Ovary (tissue), 10 donors: ENCODE results near the gene PDE6H. TPM values are rescaled to one million over a fixed set of nuclear protein-coding genes. Genes with fewer than 3 reads are reported as not detected.

Experiments
- DNase-seq, 5 donors: peaks; one replicate each; pipeline ENCODE4 v3.0.0-alpha.2; 2019 to 2020
- H3K27ac ChIP-seq, 2 donors: fragments of 200-600 bp; one replicate each; pipeline versions ENCODE4 v1.5.1 to v1.8.0; 2019 to 2022
- H3K27me3 ChIP-seq: fragments of 200-600 bp; one replicate; pipeline ENCODE4 v1.8.0; 2022
- H3K36me3 ChIP-seq: fragments of 200-600 bp; sonication (generic); one replicate; pipeline ENCODE4 v1.5.1; 2019
- H3K4me1 ChIP-seq: one replicate; pipeline ENCODE4 v1.8.1; 2013; ENCODE audit warnings: mild to moderate bottlenecking, moderate library complexity; ENCODE audit not compliant: insufficient read depth
- H3K4me3 ChIP-seq: fragments of 200-600 bp; sonication (generic); one replicate; pipeline ENCODE4 v1.5.1; 2017
- H3K9me3 ChIP-seq, 2 donors: fragments of 200-600 bp in 1 of 2; sonication (generic) in 1 of 2; one replicate each; pipeline versions ENCODE4 v1.5.1 to v1.8.1; 2013 to 2019; ENCODE audit warnings: mild to moderate bottlenecking in 1 of 2, moderate library complexity in 1 of 2
- CTCF ChIP-seq, 3 donors: fragments of 450-650 bp in 2 of 3; fragments of 200-600 bp in 1 of 3; IDR thresholded peaks; one replicate each; pipeline versions ENCODE4 v1.5.1 to v1.8.0; 2016 to 2022; ENCODE audit warnings: antibody characterized with exemption in 3 of 3, mild to moderate bottlenecking in 1 of 3
- EP300 ChIP-seq: sonication (generic); formaldehyde crosslinking; IDR thresholded peaks from one replicate; pipeline ENCODE4 v1.6.1; 2017; ENCODE audit warnings: antibody characterized with exemption
- POLR2A ChIP-seq: fragments of 450-650 bp; IDR thresholded peaks from one replicate; pipeline ENCODE4 v1.6.1; 2017; ENCODE audit warnings: antibody characterized with exemption, mild to moderate bottlenecking, moderate library complexity
- WGBS, 3 donors: extraction: QIAGEN DNeasy Blood & Tissue Kit in 1 of 3; methylation state at CpG; one replicate each; pipeline versions ENCODE4 v1.1.5 to v1.1.7; 2013 to 2017; 5-methylcytosine and 5-hydroxymethylcytosine counted together
- intact Hi-C, 4 donors: fragments of 100-400 bp; cut with DNase I; formaldehyde crosslinking; loops; one replicate each; pipeline versions ENCODE4 v1.11.0 to v1.15.1; 2022 to 2023
- long read RNA-seq, 3 donors: library from polyadenylated mRNA in 2 of 3; unstranded in 2 of 3; transcript quantifications; one replicate each; pipeline ENCODE4 v2.0.0 and lab custom pipeline, GENCODE V29; 2021 to 2026
- polyA plus RNA-seq, 2 donors: library from polyadenylated mRNA; stranded (reverse); fragments of 200-250 nt in 1 of 2; fragments of 350-450 nt in 1 of 2; fragmentation: Illumina TruSeq in 1 of 2; extraction: RNeasy Lipid Tissue Mini Kit (QIAGEN cat#74804) in 1 of 2; gene quantifications; one replicate each; pipeline ENCODE4 v1.2.3, GENCODE V29; 2013 to 2014
- total RNA-seq, 7 donors: library from RNA; depleted of rRNA in 2 of 7; stranded (reverse); fragments of >200 nt in 2 of 7; fragmentation: NEBNext Ultra II Directional in 3 of 7; extraction: Animal tissue kit (Norgen Biotek cat#: 25700) in 3 of 7; gene quantifications; one replicate each; pipeline versions ENCODE4 v1.1.0 to v1.2.4, GENCODE V29; 2016 to 2023
- donor health status: DM: no; HTN: no; CAD: no; lungs with moderate emphysema.
- donor health status: DM: no; HTN: no; CAD: no.
- donor health status: Bipolar disorder and iron deficiency.
- donor health status: DM: yes; HTN: yes; CAD: no.
- donor health status: DM: no; HTN: no; CAD: no.
- donor health status: DM: yes; HTN: yes; CAD: no.

PDE6H gene
- total RNA-seq (not detected), polyA plus RNA-seq (not detected)
- long read RNA-seq, donor 1 = 0 reads
- long read RNA-seq, donor 2 = 0 reads
- long read RNA-seq, donor 3 = 0 reads

DNA sequence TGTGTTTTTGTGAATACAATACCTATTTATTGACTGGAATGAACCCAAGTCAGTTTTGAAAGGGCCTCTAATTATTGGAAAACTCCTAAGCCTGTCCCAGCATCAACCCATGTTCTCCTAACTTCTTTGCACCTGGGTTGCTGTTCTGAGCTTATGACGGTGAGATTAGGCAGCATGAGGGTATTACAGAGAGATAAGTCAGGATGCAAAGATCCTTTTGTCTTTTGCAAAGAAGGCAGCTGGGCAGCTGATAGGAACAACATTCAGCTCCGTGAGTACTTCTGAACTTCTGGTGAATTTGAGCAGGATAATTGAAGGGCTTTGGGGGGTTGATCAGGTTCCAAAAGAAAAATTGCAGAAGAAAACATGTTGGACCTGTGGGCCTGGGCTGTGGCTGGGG, at the start of gene PDE6H:
TSS of gene PDE6H (plus strand) at position 227 of the 400 bp plus-strand sequence. CDS start 4,971 bp downstream, outside the sequence.
- no peaks in the 10 kb centered on the region for H3K4me1 ChIP-seq
- WGBS, 3 donors = 63 to 76% (median 71%) methylated on average over 2 of the region's 2 CpGs

DNA sequence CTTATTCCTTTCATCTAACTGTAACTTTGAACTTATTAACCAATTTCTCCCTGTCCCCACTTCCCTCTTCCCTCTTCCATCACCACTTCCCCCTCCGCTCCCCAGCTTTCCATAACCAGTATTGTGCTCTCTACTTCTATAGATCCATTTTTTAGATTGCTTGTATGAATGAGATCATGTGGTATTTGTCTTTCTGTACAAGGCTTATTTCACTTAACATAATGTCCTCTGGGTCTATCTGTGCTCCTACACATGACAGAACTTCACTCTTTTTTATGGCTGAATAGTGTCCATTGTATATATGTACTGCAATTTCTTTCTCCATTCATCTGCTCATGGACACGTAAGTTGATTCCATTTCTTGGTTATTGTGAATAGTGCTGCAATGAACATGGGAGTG, 48.9 kb upstream of the PDE6H start:
- Histone ChIP-seq H3K27me3 (no peaks in the 10 kb centered on the region), H3K4me1 (peaks cover 2% of the 10 kb centered on the region), H3K36me3 (no peaks in the 10 kb centered on the region), H3K9me3 (no peaks in the 10 kb centered on the region), H3K27ac (no peak overlapping the region), H3K4me3 (no peak overlapping the region)
- intact Hi-C loops = no loop called here
- DNase-seq = no peak
- TF ChIP-seq POLR2A (no peak), CTCF (IDR thresholded peaks at IDR 0.05) (no peak)
- 92 to 99% (median 97%) methylated on average over 2 of the region's 2 CpGs for WGBS, 3 donors

More for the DNA sequence above, at the start of gene PDE6H:
- intact Hi-C loops = no loop called here
- H3K9me3 ChIP-seq = no peaks in the 10 kb centered on the region
- H3K4me3 ChIP-seq = no peak within 1 kb of the TSS
- H3K27me3 ChIP-seq = no peaks in the 10 kb centered on the region
- TF ChIP-seq CTCF (IDR thresholded peaks at IDR 0.05) (no peak), POLR2A (no peak), EP300 (no peak)
- H3K36me3 ChIP-seq = no peaks in the 10 kb centered on the region
- no peak for DNase-seq
- H3K27ac ChIP-seq = no peak within 1 kb of the TSS

DNA sequence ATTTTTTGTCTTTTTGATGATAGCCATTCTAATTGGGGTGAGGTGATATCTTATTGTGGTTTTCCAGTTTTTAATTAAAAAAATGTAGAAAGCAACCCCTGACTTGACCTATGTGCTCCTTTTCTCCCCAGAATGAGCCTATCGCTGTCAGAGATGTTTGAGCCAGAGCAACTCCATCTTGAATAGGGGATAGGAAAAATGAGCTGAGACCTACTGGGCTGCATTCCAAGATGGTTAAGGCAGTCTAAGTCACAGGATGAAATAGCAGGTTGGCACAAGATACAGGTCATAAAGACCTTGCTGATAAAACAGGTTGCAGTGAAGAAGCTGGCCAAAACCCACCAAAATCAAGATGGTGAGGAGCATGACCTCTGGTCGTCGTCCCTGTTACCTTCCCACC, 48.3 kb upstream of the PDE6H start:
- no peak overlapping the region for H3K4me3 ChIP-seq
- TF ChIP-seq EP300 (no peak), CTCF (IDR thresholded peaks at IDR 0.05) (no peak)
- intact Hi-C loops = no loop called here
- no peak for DNase-seq
- H3K9me3 ChIP-seq = no peaks in the 10 kb centered on the region
- H3K27me3 ChIP-seq = no peaks in the 10 kb centered on the region
- no peak overlapping the region for H3K27ac ChIP-seq
- WGBS, 3 donors = 86 to 94% (median 87%) methylated on average over 3 of the region's 3 CpGs
- H3K4me1 ChIP-seq = peaks cover 2% of the 10 kb centered on the region
- no peaks in the 10 kb centered on the region for H3K36me3 ChIP-seq

GRCh38 chr12:14927267-14927666, 45.6 kb upstream of the PDE6H start:
- no peaks in the 10 kb centered on the region for H3K27me3 ChIP-seq
- intact Hi-C loops = no loop called here
- no peak for TF ChIP-seq EP300
- TF ChIP-seq POLR2A = no peak
- TF ChIP-seq CTCF (IDR thresholded peaks at IDR 0.05) = no peak
- H3K9me3 ChIP-seq = no peaks in the 10 kb centered on the region
- 91 to 98% (median 94%) methylated on average over 3 of the region's 3 CpGs for WGBS, 3 donors
- H3K36me3 ChIP-seq = no peaks in the 10 kb centered on the region
- H3K27ac ChIP-seq = no peak overlapping the region
- no peak overlapping the region for H3K4me3 ChIP-seq
- no peak for DNase-seq
- H3K4me1 ChIP-seq = peaks cover 2% of the 10 kb centered on the region
